ENCODE results near the gene USP6.
"Not testable (repeated sequence)": the region's sequence is repeated elsewhere in the genome, so short reads cannot be mapped to it uniquely, and the experiment has no call there.

USP6 gene

DNA sequence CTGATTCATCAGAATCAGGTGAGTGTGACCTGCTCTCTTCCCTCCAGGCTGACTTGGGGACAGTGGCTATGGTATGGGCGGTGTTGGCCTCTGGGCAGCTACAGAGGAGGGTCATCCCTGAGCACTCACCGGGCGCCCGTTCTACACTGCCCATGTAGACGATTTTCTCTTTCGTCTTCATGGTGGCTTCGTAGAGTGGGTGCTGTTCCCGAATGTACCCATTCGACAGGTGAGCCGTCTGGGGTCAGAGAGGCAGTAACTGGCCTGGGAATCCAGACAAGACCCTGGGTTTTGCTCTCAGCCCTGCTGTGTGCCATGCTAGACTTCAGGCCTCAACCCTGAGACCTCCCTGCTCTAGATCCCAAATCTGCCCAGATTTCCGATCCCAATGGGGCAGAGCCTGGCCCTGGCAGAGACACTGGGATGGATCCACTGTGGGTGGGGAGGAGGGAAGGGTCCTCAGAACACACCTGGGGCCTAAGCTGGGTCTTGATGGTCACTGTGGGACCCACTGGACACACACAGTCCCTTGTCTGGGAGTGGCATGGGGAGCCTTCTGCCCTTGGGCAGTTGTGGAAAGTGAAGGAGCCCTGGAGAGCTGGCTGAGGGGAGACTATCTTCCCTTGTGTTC lies 13.2 kb downstream of the USP6 start:
- no peak for DNase-seq (ENCODE audit: low read depth in 2 of 2)
- TF ChIP-seq, protein P1, sequence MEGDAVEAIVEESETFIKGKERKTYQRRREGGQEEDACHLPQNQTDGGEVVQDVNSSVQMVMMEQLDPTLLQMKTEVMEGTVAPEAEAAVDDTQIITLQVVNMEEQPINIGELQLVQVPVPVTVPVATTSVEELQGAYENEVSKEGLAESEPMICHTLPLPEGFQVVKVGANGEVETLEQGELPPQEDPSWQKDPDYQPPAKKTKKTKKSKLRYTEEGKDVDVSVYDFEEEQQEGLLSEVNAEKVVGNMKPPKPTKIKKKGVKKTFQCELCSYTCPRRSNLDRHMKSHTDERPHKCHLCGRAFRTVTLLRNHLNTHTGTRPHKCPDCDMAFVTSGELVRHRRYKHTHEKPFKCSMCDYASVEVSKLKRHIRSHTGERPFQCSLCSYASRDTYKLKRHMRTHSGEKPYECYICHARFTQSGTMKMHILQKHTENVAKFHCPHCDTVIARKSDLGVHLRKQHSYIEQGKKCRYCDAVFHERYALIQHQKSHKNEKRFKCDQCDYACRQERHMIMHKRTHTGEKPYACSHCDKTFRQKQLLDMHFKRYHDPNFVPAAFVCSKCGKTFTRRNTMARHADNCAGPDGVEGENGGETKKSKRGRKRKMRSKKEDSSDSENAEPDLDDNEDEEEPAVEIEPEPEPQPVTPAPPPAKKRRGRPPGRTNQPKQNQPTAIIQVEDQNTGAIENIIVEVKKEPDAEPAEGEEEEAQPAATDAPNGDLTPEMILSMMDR (IDR thresholded peaks at IDR 0.05; ENCODE audit: low read depth, low read length): no peak
- no peak overlapping the region for H3K4me3 ChIP-seq (replicated peaks in 1 of 2; ENCODE audit: low read depth in 2 of 2, low read length in 2 of 2)

DNA sequence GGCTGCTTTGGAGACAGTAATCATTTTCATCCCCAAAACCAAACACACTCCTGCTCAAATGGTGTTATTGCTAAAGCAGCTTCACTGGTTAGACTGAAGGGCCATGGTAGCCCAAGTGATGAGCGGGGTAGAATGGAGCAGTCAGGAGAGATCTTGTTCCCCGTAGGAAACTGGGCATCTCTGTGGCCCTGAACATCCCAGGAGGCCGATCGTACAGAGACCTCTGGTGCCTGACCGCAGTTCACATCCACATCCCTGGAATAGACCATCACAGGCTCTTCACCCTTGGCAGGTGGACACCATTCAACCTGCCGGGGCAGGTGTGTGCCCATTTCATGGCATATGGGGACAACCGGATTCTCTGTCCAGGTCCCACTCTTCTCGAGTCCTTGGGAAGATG lies 13.9 kb downstream of the USP6 start:
- H3K4me3 ChIP-seq (replicated peaks in 1 of 2; ENCODE audit: low read depth in 2 of 2, low read length in 2 of 2); DNase-seq (ENCODE audit: low read depth in 2 of 2): not testable (repeated sequence)

GRCh38 chr17:5130261-5130660 lies 14.4 kb downstream of the USP6 start:
- H3K4me3 ChIP-seq (replicated peaks in 1 of 2; ENCODE audit: low read depth in 2 of 2, low read length in 2 of 2); DNase-seq (ENCODE audit: low read depth in 2 of 2): not testable (repeated sequence)

- H3K4me3 ChIP-seq (replicated peaks in 1 of 2; ENCODE audit: low read depth in 2 of 2, low read length in 2 of 2); DNase-seq (ENCODE audit: low read depth in 2 of 2): not testable (repeated sequence)
These were observed 14.9 kb downstream of the USP6 start for GRCh38 chr17:5130687-5131086.

DNA sequence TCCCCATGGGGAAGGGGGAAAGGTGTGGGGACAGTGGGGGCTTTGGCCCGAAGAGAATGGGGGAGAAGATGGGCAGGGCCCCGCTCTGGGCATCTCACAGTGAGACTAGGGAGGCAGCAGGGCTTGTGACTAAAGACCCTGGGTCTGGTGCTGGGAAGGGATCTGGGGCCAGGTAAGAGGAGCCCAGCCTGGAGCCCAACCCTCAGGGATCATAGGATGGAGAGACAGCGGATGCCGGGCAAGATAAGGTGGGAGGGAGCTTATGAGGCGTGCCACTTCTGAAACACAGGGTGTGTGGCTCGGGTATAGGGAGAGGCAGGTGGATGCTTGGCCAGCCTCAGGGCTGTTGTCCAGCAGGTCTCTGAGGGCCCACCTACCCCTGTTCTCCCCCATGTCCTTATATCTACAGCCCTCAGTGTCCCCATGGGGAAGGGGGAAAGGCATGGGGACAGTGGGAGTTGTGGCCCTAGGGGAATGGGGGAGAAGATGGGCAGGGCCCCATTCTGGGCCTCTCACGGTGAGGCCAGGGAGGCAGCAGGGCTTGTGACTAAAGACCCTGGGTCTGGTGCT lies 15.4 kb downstream of the USP6 start:
- DNase-seq (ENCODE audit: low read depth in 2 of 2): no peak
- H3K4me3 ChIP-seq (replicated peaks in 1 of 2; ENCODE audit: low read depth in 2 of 2, low read length in 2 of 2): no peak overlapping the region

DNA sequence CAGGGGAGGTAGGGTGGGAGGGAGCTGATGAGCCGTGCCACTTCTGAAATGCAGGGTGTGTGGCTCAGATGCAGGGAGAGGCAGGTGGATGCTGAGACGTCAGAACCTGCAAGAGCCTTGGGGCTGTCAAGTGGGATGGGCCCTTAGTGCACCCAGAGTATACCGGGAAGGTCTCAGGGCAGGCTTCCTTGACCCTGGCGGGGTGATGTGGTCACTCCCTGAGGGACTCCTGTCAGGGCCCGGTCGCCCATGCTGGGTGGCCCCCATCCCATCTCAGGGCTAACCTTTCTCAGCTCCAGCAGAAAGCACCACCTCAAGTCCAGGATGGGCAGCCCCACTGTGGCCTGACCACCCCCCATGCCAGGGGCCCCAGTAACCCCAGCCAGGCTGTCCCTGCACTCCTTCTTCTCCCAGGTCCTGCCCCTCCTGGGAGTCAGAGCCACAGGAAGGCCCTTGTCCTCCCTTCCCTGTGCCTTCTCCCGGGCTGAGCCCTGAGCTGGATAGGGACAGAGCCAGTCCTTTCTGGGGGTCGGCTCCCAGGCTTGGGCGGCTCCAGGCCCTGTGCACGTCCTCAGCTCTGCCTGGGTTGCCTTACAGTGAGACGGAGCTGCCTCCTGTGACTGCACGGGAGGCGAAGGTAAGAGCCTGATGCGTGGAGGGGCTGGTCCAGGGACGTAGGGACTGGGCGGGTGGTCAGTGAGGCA lies 16.1 kb downstream of the USP6 start:
- DNase-seq (ENCODE audit: low read depth in 2 of 2); H3K4me3 ChIP-seq (replicated peaks in 1 of 2; ENCODE audit: low read depth in 2 of 2, low read length in 2 of 2): not testable (repeated sequence)

More for the DNA sequence above, 15.4 kb downstream of the USP6 start:
- TF ChIP-seq, protein P1 (IDR thresholded peaks at IDR 0.05; ENCODE audit: low read depth, low read length): no peak

DNA sequence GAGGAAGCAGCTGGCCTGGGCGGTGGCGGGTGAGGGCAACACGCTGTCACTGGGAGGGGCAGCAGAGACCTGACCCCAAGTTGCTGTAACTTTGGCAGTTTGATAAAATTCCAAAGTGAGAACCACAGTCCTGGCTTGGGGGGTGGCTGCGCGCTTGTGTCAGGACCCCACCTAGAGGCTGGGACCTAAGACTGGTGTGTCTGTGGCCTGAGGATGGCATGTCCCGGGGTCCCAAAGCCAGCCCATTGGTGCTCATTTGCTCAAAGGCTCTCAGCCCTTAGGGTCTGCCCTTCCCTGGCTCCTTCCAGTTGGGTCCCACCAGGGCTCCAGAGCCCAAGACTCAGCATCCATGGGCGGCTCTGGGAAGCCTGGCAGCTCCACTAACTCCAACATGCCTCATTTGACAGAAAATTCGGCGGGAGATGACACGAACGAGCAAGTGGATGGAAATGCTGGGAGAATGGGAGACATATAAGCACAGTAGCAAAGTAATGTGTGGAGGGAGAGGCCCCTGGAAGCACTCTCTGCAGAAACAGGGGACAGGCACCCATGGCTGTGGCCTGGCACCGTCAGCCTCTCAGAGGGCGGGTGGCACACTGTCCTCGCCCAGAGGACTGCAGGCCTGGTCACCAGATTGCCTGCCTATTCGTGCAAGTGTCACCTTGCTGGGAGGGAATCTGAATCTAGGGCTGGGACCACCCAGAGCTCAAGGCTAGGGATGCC lies 16.8 kb downstream of the USP6 start:
- H3K4me3 ChIP-seq (replicated peaks in 1 of 2; ENCODE audit: low read depth in 2 of 2, low read length in 2 of 2); DNase-seq (ENCODE audit: low read depth in 2 of 2): not testable (repeated sequence)

- TF ChIP-seq, protein P1 (IDR thresholded peaks at IDR 0.05; ENCODE audit: low read depth, low read length): no peak
These were observed 17.5 kb downstream of the USP6 start for GRCh38 chr17:5133311-5133710.

GRCh38 chr17:5133961-5134360 lies 18.1 kb downstream of the USP6 start:
- not testable (repeated sequence) for DNase-seq (ENCODE audit: low read depth in 2 of 2); H3K4me3 ChIP-seq (replicated peaks in 1 of 2; ENCODE audit: low read depth in 2 of 2, low read length in 2 of 2)

More at GRCh38 chr17:5133311-5133710, 17.5 kb downstream of the USP6 start:
- no peak for DNase-seq (ENCODE audit: low read depth in 2 of 2)
- H3K4me3 ChIP-seq (replicated peaks in 1 of 2; ENCODE audit: low read depth in 2 of 2, low read length in 2 of 2): no peak overlapping the region

DNA sequence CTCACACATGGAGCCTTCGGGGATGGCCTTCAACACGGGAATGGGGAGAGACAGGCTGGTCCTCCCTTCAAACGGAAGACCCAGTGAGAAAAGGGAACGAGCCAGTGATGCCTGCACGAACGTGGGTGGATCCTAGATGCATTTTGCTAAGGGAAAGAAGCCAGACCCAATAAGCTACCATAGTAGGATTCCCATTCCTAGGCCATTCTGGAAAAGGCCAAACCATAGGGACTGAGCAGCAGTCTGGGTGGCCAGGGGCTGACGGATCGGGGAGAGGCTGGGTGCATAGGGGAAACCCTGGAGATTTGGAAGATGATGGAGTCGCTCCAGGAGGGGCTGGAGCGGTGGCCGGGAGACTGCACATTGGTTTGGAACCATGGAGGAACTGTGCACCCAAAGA lies 18.7 kb downstream of the USP6 start:
- DNase-seq (ENCODE audit: low read depth in 2 of 2); H3K4me3 ChIP-seq (replicated peaks in 1 of 2; ENCODE audit: low read depth in 2 of 2, low read length in 2 of 2): not testable (repeated sequence)

GRCh38 chr17:5135131-5135712 lies 19.4 kb downstream of the USP6 start:
- not testable (repeated sequence) for DNase-seq (ENCODE audit: low read depth in 2 of 2); H3K4me3 ChIP-seq (replicated peaks in 1 of 2; ENCODE audit: low read depth in 2 of 2, low read length in 2 of 2)

All from cardiac fibroblast (primary cell).